Measurements from ENCODE around the gene RAVER1. TPM values are rescaled to one million over a fixed set of nuclear protein-coding genes. Genes with fewer than 3 reads are reported as not detected.
A peak's percentile ranks its signal among the peaks of the same experiment; 100 is the strongest.

Gene RAVER1
- total RNA-seq, 1 experiment from 2014 or later = 62.4 TPM

GRCh38 chr19:10286803-10287737, 46.3 kb downstream of the RAVER1 start, which contains the start of gene ICAM4:
Gene ICAM4 (plus strand): TSS chr19:10286955. CDS start chr19:10287013, 58 bp downstream.
- Histone ChIP-seq H3K79me2 (ENCODE audit: low read length) (no peaks in the 10 kb centered on the region), H3K9me2 (replicated peaks; ENCODE audit: low read length) (no peaks in the 10 kb centered on the region), H3K27ac (ENCODE audit: low read length) (no peak within 1 kb of the TSS), H3K9me3 (ENCODE audit: low read length) (no peaks in the 10 kb centered on the region), H3K4me2 (ENCODE audit: low read length) (no peak within 1 kb of the TSS), H4K20me1 (ENCODE audit: low read length) (no peaks in the 10 kb centered on the region), H3K9ac (ENCODE audit: low read length) (no peak within 1 kb of the TSS), H3K27me3 (ENCODE audit: low read length) (peaks cover 19% of the 10 kb centered on the region; the same call in 1 of the 2 replicates), H3K4me3 (ENCODE audit: low read length) (no peak within 1 kb of the TSS), H2AFZ (ENCODE audit: low read length) (no peak within 1 kb of the TSS), H3F3A (ENCODE audit: low read length, unreplicated experiment) (no peaks in the 10 kb centered on the region), H3K36me3 (ENCODE audit: low read depth, low read length) (0 out of 2 replicates have a peak, but pooled peaks cover 3% of the 10 kb centered on the region), H3K4me1 (ENCODE audit: insufficient read depth, low read length) (peaks cover 35% of the 10 kb centered on the region)
- no peak for DNase-seq
- CTCF ChIA-PET = interaction anchor here (0.5 kb wide), 1 partner anchor 47 kb away, joined by 5 read pairs; no protein-coding TSS in a partner anchor
- no peak for TF ChIP-seq EZH2 (IDR thresholded peaks at IDR 0.05; ENCODE audit: low read length, unreplicated experiment)
- TF ChIP-seq, protein P1, sequence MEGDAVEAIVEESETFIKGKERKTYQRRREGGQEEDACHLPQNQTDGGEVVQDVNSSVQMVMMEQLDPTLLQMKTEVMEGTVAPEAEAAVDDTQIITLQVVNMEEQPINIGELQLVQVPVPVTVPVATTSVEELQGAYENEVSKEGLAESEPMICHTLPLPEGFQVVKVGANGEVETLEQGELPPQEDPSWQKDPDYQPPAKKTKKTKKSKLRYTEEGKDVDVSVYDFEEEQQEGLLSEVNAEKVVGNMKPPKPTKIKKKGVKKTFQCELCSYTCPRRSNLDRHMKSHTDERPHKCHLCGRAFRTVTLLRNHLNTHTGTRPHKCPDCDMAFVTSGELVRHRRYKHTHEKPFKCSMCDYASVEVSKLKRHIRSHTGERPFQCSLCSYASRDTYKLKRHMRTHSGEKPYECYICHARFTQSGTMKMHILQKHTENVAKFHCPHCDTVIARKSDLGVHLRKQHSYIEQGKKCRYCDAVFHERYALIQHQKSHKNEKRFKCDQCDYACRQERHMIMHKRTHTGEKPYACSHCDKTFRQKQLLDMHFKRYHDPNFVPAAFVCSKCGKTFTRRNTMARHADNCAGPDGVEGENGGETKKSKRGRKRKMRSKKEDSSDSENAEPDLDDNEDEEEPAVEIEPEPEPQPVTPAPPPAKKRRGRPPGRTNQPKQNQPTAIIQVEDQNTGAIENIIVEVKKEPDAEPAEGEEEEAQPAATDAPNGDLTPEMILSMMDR (conservative IDR thresholded peaks at IDR 0.05; ENCODE audit: low read depth, low read length) = no peak
- TF ChIP-seq EZH2phosphoT487 (IDR thresholded peaks at IDR 0.05; ENCODE audit: borderline replicate concordance, low read length) = no peak
- intact Hi-C loops (cut with micrococcal nuclease) = no loop called here
- POLR2A ChIA-PET (ENCODE audit: unreplicated experiment) = no interaction called here
- no peak for ATAC-seq
- no TSS peak for BruUV-seq (replicated peaks)

DNA sequence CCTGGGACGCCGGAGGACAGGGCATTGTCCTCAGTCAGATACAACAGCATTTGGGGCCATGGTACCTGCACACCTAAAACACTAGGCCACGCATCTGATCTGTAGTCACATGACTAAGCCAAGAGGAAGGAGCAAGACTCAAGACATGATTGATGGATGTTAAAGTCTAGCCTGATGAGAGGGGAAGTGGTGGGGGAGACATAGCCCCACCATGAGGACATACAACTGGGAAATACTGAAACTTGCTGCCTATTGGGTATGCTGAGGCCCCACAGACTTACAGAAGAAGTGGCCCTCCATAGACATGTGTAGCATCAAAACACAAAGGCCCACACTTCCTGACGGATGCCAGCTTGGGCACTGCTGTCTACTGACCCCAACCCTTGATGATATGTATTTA, 47.9 kb downstream of the RAVER1 start:
- ChIA-PET CTCF (no interaction called here), POLR2A (ENCODE audit: unreplicated experiment) (no interaction called here)
- H3K36me3 ChIP-seq (ENCODE audit: low read depth, low read length) = 0 out of 2 replicates have a peak, but pooled peaks cover 3% of the 10 kb centered on the region
- H3K4me2 ChIP-seq (ENCODE audit: low read length) = no peak overlapping the region
- TSS peak; percentile 31 for BruUV-seq (replicated peaks)
- H3K27me3 ChIP-seq (ENCODE audit: low read length) = peaks cover 3% of the 10 kb centered on the region; the same call in 1 of the 2 replicates
- no peak for ATAC-seq
- intact Hi-C loops (cut with micrococcal nuclease) = no loop called here
- H3K79me2 ChIP-seq (ENCODE audit: low read length) = no peaks in the 10 kb centered on the region
- H3F3A ChIP-seq (ENCODE audit: low read length, unreplicated experiment) = no peaks in the 10 kb centered on the region
- H3K9me3 ChIP-seq (ENCODE audit: low read length) = no peaks in the 10 kb centered on the region
- no peaks in the 10 kb centered on the region for H4K20me1 ChIP-seq (ENCODE audit: low read length)
- DNase-seq = no peak
- no peak overlapping the region for H3K9ac ChIP-seq (ENCODE audit: low read length)
- peaks cover 21% of the 10 kb centered on the region for H3K4me1 ChIP-seq (ENCODE audit: insufficient read depth, low read length)
- TF ChIP-seq EZH2phosphoT487 (IDR thresholded peaks at IDR 0.05; ENCODE audit: borderline replicate concordance, low read length) (no peak), EZH2 (IDR thresholded peaks at IDR 0.05; ENCODE audit: low read length, unreplicated experiment) (no peak)
- TF ChIP-seq, protein P1 (conservative IDR thresholded peaks at IDR 0.05; ENCODE audit: low read depth, low read length) = no peak
- no peak overlapping the region for H3K27ac ChIP-seq (ENCODE audit: low read length)
- no peak overlapping the region for H2AFZ ChIP-seq (ENCODE audit: low read length)
- no peaks in the 10 kb centered on the region for H3K9me2 ChIP-seq (replicated peaks; ENCODE audit: low read length)
- H3K4me3 ChIP-seq (ENCODE audit: low read length) = no peak overlapping the region

- CTCF ChIA-PET = no interaction called here
- BruUV-seq (replicated peaks) = no TSS peak
These were observed 48.4 kb downstream of the RAVER1 start for GRCh38 chr19:10284960-10285278.

More at GRCh38 chr19:10284960-10285278, 48.4 kb downstream of the RAVER1 start:
- Histone ChIP-seq H3K4me1 (ENCODE audit: insufficient read depth, low read length) (peaks cover 17% of the 10 kb centered on the region), H3K4me2 (ENCODE audit: low read length) (no peak overlapping the region), H3K4me3 (ENCODE audit: low read length) (no peak overlapping the region), H3F3A (ENCODE audit: low read length, unreplicated experiment) (no peaks in the 10 kb centered on the region), H3K27ac (ENCODE audit: low read length) (no peak overlapping the region), H2AFZ (ENCODE audit: low read length) (no peak overlapping the region), H3K27me3 (ENCODE audit: low read length) (no peaks in the 10 kb centered on the region), H3K79me2 (ENCODE audit: low read length) (no peaks in the 10 kb centered on the region), H3K9me2 (replicated peaks; ENCODE audit: low read length) (no peaks in the 10 kb centered on the region), H3K9me3 (ENCODE audit: low read length) (no peaks in the 10 kb centered on the region), H4K20me1 (ENCODE audit: low read length) (no peaks in the 10 kb centered on the region), H3K36me3 (ENCODE audit: low read depth, low read length) (0 out of 2 replicates have a peak, but pooled peaks cover 3% of the 10 kb centered on the region), H3K9ac (ENCODE audit: low read length) (no peak overlapping the region)
- POLR2A ChIA-PET (ENCODE audit: unreplicated experiment) = no interaction called here
- DNase-seq = no peak
- TF ChIP-seq, protein P1 (conservative IDR thresholded peaks at IDR 0.05; ENCODE audit: low read depth, low read length) = no peak
- TF ChIP-seq EZH2phosphoT487 (IDR thresholded peaks at IDR 0.05; ENCODE audit: borderline replicate concordance, low read length) (no peak), EZH2 (IDR thresholded peaks at IDR 0.05; ENCODE audit: low read length, unreplicated experiment) (no peak)
- intact Hi-C loops (cut with micrococcal nuclease) = no loop called here
- no peak for ATAC-seq
